ENCODE measurements around the gene SCLT1. TPM values are rescaled to one million over a fixed set of nuclear protein-coding genes. Genes with fewer than 3 reads are reported as not detected.

SCLT1 gene
- total RNA-seq, 1 experiment from 2014 or later, result 13.3 TPM

DNA sequence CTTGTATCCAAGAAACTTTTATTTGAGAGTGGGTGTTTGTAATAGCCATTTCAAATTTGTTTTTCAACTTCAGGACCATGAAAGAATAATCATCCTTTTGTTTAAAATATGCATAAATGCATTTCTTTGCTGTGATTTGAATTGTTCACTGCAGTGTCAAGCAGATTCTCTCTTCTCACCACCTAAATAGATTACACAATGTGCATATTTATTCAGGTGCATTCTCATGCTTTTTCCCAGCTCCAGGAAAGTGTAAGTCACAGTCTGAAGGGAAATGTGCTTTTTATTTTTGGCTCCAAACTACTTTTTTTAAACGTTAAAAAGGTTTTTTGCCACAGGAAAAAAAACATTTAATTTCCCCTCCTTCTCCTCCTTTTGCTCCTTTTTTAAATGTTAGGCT lies 20.1 kb upstream of the SCLT1 start:
- DNase-seq (ENCODE audit: low read depth, low spot score), result no peak
- intact Hi-C loops (cut with micrococcal nuclease), result no loop called here
- Histone ChIP-seq H2AFZ (ENCODE audit: low read depth, low read length, poor library complexity, severe bottlenecking) (no peak overlapping the region), H3K9me2 (ENCODE audit: insufficient read depth) (no peaks in the 10 kb centered on the region), H4K20me1 (ENCODE audit: insufficient read depth) (no peaks in the 10 kb centered on the region), H3K79me2 (ENCODE audit: insufficient read depth, low read length) (no peaks in the 10 kb centered on the region), H3K4me3 (replicated peaks in 1 of 2; ENCODE audit: low read depth in 1 of 2, low read length in 2 of 2) (no peak overlapping the region), H3K4me2 (ENCODE audit: low read length) (no peak overlapping the region), H3K4me1 (ENCODE audit: control insufficient read depth in 1 of 2, insufficient read depth in 2 of 2, low read length in 2 of 2) (no peaks in the 10 kb centered on the region), H3K27me3 (ENCODE audit: insufficient read depth, low read length) (no peaks in the 10 kb centered on the region), H3K9ac (ENCODE audit: low read length) (no peak overlapping the region), H3K27ac (ENCODE audit: low read depth, low read length) (no peak overlapping the region), H3K36me3 (ENCODE audit: control insufficient read depth in 1 of 2, insufficient read depth in 2 of 2, low read length in 2 of 2) (no peaks in the 10 kb centered on the region), H3K9me3 (ENCODE audit: control insufficient read depth in 1 of 2, insufficient read depth in 1 of 2, low read depth in 1 of 2, low read length in 2 of 2) (no peaks in the 10 kb centered on the region)
- no peak for TF ChIP-seq EZH2 (IDR thresholded peaks at IDR 0.05)
- no peak for TF ChIP-seq ZNF274 (IDR thresholded peaks at IDR 0.05; ENCODE audit: low read depth, low read length)
- TF ChIP-seq CBX3 (IDR thresholded peaks at IDR 0.05; ENCODE audit: low read depth), result no peak
- TF ChIP-seq, protein P1, sequence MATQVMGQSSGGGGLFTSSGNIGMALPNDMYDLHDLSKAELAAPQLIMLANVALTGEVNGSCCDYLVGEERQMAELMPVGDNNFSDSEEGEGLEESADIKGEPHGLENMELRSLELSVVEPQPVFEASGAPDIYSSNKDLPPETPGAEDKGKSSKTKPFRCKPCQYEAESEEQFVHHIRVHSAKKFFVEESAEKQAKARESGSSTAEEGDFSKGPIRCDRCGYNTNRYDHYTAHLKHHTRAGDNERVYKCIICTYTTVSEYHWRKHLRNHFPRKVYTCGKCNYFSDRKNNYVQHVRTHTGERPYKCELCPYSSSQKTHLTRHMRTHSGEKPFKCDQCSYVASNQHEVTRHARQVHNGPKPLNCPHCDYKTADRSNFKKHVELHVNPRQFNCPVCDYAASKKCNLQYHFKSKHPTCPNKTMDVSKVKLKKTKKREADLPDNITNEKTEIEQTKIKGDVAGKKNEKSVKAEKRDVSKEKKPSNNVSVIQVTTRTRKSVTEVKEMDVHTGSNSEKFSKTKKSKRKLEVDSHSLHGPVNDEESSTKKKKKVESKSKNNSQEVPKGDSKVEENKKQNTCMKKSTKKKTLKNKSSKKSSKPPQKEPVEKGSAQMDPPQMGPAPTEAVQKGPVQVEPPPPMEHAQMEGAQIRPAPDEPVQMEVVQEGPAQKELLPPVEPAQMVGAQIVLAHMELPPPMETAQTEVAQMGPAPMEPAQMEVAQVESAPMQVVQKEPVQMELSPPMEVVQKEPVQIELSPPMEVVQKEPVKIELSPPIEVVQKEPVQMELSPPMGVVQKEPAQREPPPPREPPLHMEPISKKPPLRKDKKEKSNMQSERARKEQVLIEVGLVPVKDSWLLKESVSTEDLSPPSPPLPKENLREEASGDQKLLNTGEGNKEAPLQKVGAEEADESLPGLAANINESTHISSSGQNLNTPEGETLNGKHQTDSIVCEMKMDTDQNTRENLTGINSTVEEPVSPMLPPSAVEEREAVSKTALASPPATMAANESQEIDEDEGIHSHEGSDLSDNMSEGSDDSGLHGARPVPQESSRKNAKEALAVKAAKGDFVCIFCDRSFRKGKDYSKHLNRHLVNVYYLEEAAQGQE (IDR thresholded peaks at IDR 0.05; ENCODE audit: low read depth), result no peak
- TF ChIP-seq EGR1 (IDR thresholded peaks at IDR 0.05; ENCODE audit: low read depth), result no peak
- no peak for TF ChIP-seq RAD21 (IDR thresholded peaks at IDR 0.05; ENCODE audit: low read depth)
- no peak for TF ChIP-seq CEBPB (IDR thresholded peaks at IDR 0.05; ENCODE audit: low read depth)
- no peak for TF ChIP-seq POLR2A (IDR thresholded peaks at IDR 0.05; ENCODE audit: borderline replicate concordance, extremely low read depth, insufficient read depth, insufficient read length)
- TF ChIP-seq FOSL1 (IDR thresholded peaks at IDR 0.05; ENCODE audit: low read depth), result no peak
- TF ChIP-seq YY1 (IDR thresholded peaks at IDR 0.05; ENCODE audit: extremely low read depth, insufficient replicate concordance, low read depth, low read length), result no peak
- TF ChIP-seq, protein P2, sequence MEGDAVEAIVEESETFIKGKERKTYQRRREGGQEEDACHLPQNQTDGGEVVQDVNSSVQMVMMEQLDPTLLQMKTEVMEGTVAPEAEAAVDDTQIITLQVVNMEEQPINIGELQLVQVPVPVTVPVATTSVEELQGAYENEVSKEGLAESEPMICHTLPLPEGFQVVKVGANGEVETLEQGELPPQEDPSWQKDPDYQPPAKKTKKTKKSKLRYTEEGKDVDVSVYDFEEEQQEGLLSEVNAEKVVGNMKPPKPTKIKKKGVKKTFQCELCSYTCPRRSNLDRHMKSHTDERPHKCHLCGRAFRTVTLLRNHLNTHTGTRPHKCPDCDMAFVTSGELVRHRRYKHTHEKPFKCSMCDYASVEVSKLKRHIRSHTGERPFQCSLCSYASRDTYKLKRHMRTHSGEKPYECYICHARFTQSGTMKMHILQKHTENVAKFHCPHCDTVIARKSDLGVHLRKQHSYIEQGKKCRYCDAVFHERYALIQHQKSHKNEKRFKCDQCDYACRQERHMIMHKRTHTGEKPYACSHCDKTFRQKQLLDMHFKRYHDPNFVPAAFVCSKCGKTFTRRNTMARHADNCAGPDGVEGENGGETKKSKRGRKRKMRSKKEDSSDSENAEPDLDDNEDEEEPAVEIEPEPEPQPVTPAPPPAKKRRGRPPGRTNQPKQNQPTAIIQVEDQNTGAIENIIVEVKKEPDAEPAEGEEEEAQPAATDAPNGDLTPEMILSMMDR (IDR thresholded peaks at IDR 0.05 in 2 of 3, conservative IDR thresholded peaks at IDR 0.05 in 1 of 3; ENCODE audit: borderline replicate concordance in 1 of 3, insufficient read depth in 1 of 3, low read depth in 2 of 3, low read length in 2 of 3), result no peak
- no peak for TF ChIP-seq TCF7L2 (IDR thresholded peaks at IDR 0.05; ENCODE audit: borderline replicate concordance, extremely low read depth, insufficient read depth, insufficient read length)
- TF ChIP-seq SP1 (IDR thresholded peaks at IDR 0.05; ENCODE audit: low read depth), result no peak
- no peak for TF ChIP-seq JUND (IDR thresholded peaks at IDR 0.05)
- no peak for TF ChIP-seq ZFX (IDR thresholded peaks at IDR 0.05)
- no peak for TF ChIP-seq SIN3A (IDR thresholded peaks at IDR 0.05; ENCODE audit: low read depth)
- TF ChIP-seq, protein P3, sequence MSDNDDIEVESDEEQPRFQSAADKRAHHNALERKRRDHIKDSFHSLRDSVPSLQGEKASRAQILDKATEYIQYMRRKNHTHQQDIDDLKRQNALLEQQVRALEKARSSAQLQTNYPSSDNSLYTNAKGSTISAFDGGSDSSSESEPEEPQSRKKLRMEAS (IDR thresholded peaks at IDR 0.05), result no peak
- POLR2A ChIA-PET, result no interaction called here
- ATAC-seq, result no peak
- RAD21 ChIA-PET (ENCODE audit: low non-redundant PET in 1 of 2, low total read pairs in 2 of 2, uncharacterized antibody in 2 of 2, unreplicated experiment in 2 of 2), result no interaction called here
- no TSS peak for BruUV-seq (replicated peaks)
- CTCF ChIA-PET, result no interaction called here

All from HCT116 (cell line).